A549 (cell line): ENCODE measurements around the gene RAB3GAP2. TPM values are rescaled to one million over a fixed set of nuclear protein-coding genes. Genes with fewer than 3 reads are reported as not detected.

Experiments used
- ATAC-seq, 2 experiments: fragments of 200-7000 bp in 1 of 2; fragments of >200 bp in 1 of 2; cut with Nextera tagmentation in 1 of 2; cut with Tn5 transposase in 1 of 2; 3 replicates each; pipeline versions ENCODE4 v1.8.0 to v1.9.1; 2018 to 2020; ENCODE audit warnings: mild to moderate bottlenecking in 1 of 2, moderate library complexity in 1 of 2
- CTCF ChIA-PET: fragments of 300-600 bp; sonication (Branson Sonifier 250); formaldehyde crosslinking; extraction: SDS; loops from one replicate; lab custom pipeline; 2021; ENCODE audit warnings: antibody characterized with exemption, inconsistent platforms; lab: Yijun Ruan, JAX
- POLR2A ChIA-PET: fragments of 350-600 bp; formaldehyde crosslinking; extraction: SDS; loops from one replicate; lab custom pipeline; 2021; ENCODE audit warnings: antibody characterized with exemption, inconsistent platforms; lab: Yijun Ruan, JAX
- DNase-seq, 2 experiments: peaks; one replicate each; pipeline versions ENCODE4 v3.0.0 to v3.0.0-alpha.2; 2011 to 2016; ENCODE audit warnings: low read depth in 1 of 2, low spot score in 1 of 2
- FAIRE-seq: peaks from 2 replicates; lab custom pipeline; 2011; peaks lifted over from hg19 to GRCh38; lab: Jason Lieb, UNC
- H3K27ac ChIP-seq, 2 experiments: fragments of >200 bp; sonication (Bioruptor Twin); formaldehyde crosslinking; 3 replicates each; pipeline ENCODE4 v1.5.1; 2016 to 2017
- H3K4me1 ChIP-seq: fragments of >200 bp; sonication (Bioruptor Twin); formaldehyde crosslinking; 3 replicates; pipeline ENCODE4 v1.6.1; 2016
- H3K4me2 ChIP-seq: fragments of >200 bp; sonication (Bioruptor Twin); formaldehyde crosslinking; 3 replicates; pipeline ENCODE4 v1.6.1; 2016
- H3K4me3 ChIP-seq: fragments of >200 bp; sonication (Bioruptor Twin); formaldehyde crosslinking; 3 replicates; pipeline ENCODE4 v1.5.1; 2016
- H3K9me3 ChIP-seq: fragments of >200 bp; sonication (Bioruptor Twin); formaldehyde crosslinking; 3 replicates; pipeline ENCODE4 v1.6.1; 2016
- CHD4 ChIP-seq: fragments of 200-600 bp; sonication (generic); IDR thresholded peaks from 2 replicates; pipeline ENCODE4 v1.6.1; 2016; ENCODE audit warnings: antibody characterized with exemption, mild to moderate bottlenecking, borderline replicate concordance
- CTCF ChIP-seq: fragments of >200 bp; sonication (Bioruptor Twin); formaldehyde crosslinking; IDR thresholded peaks from 3 replicates; pipeline ENCODE4 v1.5.1; 2016
- EP300 ChIP-seq, 2 experiments: fragments of >200 bp; sonication (Bioruptor Twin); formaldehyde crosslinking; IDR thresholded peaks; 2 replicates in 1 of 2; 3 replicates in 1 of 2; pipeline ENCODE4 v1.6.1; 2016 to 2017
- FOSB ChIP-seq: fragments of 250-450 bp; sonication (Bioruptor Pico); IDR thresholded peaks from 2 replicates; pipeline ENCODE4 v1.5.0; 2020; ENCODE audit warnings: mild to moderate bottlenecking, moderate library complexity
- FOSL2 ChIP-seq, 2 experiments: fragments of 450-650 bp in 1 of 2; fragments of >200 bp in 1 of 2; sonication (Bioruptor Twin) in 1 of 2; formaldehyde crosslinking; IDR thresholded peaks; 2 replicates each; pipeline versions ENCODE4 v1.5.0 to v1.6.1; 2016 to 2020; ENCODE audit warnings: mild to moderate bottlenecking in 1 of 2, moderate library complexity in 1 of 2
- FOXS1 ChIP-seq: fragments of 250-450 bp; sonication (Bioruptor Pico); IDR thresholded peaks from 2 replicates; pipeline ENCODE4 v1.5.0; 2020; ENCODE audit warnings: mild to moderate bottlenecking, moderate library complexity
- GATA3 ChIP-seq: IDR thresholded peaks from 2 replicates; pipeline ENCODE4 v1.6.1; 2012; ENCODE audit warnings: borderline replicate concordance
- HDAC2 ChIP-seq: fragments of 200-600 bp; sonication (generic); IDR thresholded peaks from 2 replicates; pipeline ENCODE4 v1.6.1; 2016
- HES2 ChIP-seq: fragments of >200 bp; sonication (Bioruptor Twin); formaldehyde crosslinking; IDR thresholded peaks from 2 replicates; pipeline ENCODE4 v1.6.1; 2016
- HOXA7 ChIP-seq: fragments of 250-450 bp; sonication (Bioruptor Pico); IDR thresholded peaks from 2 replicates; pipeline ENCODE4 v1.5.0; 2020; ENCODE audit warnings: mild to moderate bottlenecking, moderate library complexity
- JUN ChIP-seq, 2 experiments: fragments of >200 bp; sonication (Bioruptor Twin); formaldehyde crosslinking; IDR thresholded peaks; 2 replicates in 1 of 2; 3 replicates in 1 of 2; pipeline ENCODE4 v1.6.1; 2016 to 2017
- JUNB ChIP-seq: fragments of >200 bp; sonication (Bioruptor Twin); formaldehyde crosslinking; IDR thresholded peaks from 2 replicates; pipeline ENCODE4 v1.6.1; 2016
- KDM5A ChIP-seq: fragments of 200-600 bp; sonication (generic); IDR thresholded peaks from 2 replicates; pipeline ENCODE4 v1.6.1; 2016; ENCODE audit warnings: antibody characterized with exemption, mild to moderate bottlenecking
- MAZ ChIP-seq: fragments of 150-350 bp; IDR thresholded peaks from 2 replicates; pipeline ENCODE4 v1.6.1; 2014; ENCODE audit warnings: antibody characterized with exemption, low read depth, low read length, borderline replicate concordance
- MYC ChIP-seq: IDR thresholded peaks from 2 replicates; pipeline ENCODE4 v1.6.1; 2012; ENCODE audit warnings: mild to moderate bottlenecking, inconsistent platforms, low read length, improper control_type of control experiment, borderline replicate concordance
- NPAS2 ChIP-seq: fragments of 250-450 bp; sonication (Bioruptor Pico); IDR thresholded peaks from 2 replicates; pipeline ENCODE4 v1.8.0; 2022; ENCODE audit warnings: mild to moderate bottlenecking, moderate library complexity, borderline replicate concordance
- PHF8 ChIP-seq: fragments of 200-600 bp; sonication (generic); IDR thresholded peaks from 2 replicates; pipeline ENCODE4 v1.6.1; 2016; ENCODE audit warnings: low read depth, mild to moderate bottlenecking, antibody characterized with exemption, moderate library complexity, borderline replicate concordance
- POLR2A ChIP-seq: IDR thresholded peaks from 2 replicates; pipeline ENCODE4 v1.6.1; 2012; ENCODE audit warnings: mild to moderate bottlenecking, low read length
- POLR2AphosphoS2 ChIP-seq: conservative IDR thresholded peaks from 2 replicates; pipeline ENCODE4 v1.6.1; 2012; ENCODE audit warnings: low read length, improper control_type of control experiment, inconsistent platforms
- TFCP2L1 ChIP-seq: fragments of 250-450 bp; sonication (Bioruptor Pico); IDR thresholded peaks from 2 replicates; pipeline ENCODE4 v1.5.0; 2021; ENCODE audit warnings: mild to moderate bottlenecking
- USF2 ChIP-seq: fragments of 450-650 bp; IDR thresholded peaks from 2 replicates; pipeline ENCODE4 v1.6.1; 2014; ENCODE audit warnings: antibody characterized with exemption
- WGBS: methylation state at CpG from one replicate; pipeline ENCODE4 v1.1.6; 2017; ENCODE audit errors: missing lambda C conversion rate; 5-methylcytosine and 5-hydroxymethylcytosine counted together
- polyA plus RNA-seq, 4 experiments: library from polyadenylated mRNA; depleted of rRNA in 3 of 4; stranded (reverse); fragments of >200 nt; fragmentation: RNase III in 1 of 4; extraction: RNeasy Plus Mini Kit Qiagen cat#74134 plus additional on column Dnase treatment in 1 of 4; gene quantifications; 2 replicates in 3 of 4; 3 replicates in 1 of 4; pipeline ENCODE4 v1.2.3, GENCODE V29; 2011 to 2017

RAB3GAP2 gene
- polyA plus RNA-seq, 2 of the 4 experiments (the other 2 are of a cell fraction), result 14.1 to 42.8 TPM

GRCh38 chr1:220307607-220308006 is 35.4 kb upstream of the RAB3GAP2 start:
- no peak overlapping the region for H3K4me3 ChIP-seq
- TF ChIP-seq MYC (no peak), CTCF (no peak), POLR2A (no peak), FOXS1 (CRISPR knock-in tag) (no peak), JUNB (no peak), NPAS2 (CRISPR knock-in tag) (no peak)
- TF ChIP-seq, all 56 proteins: peak for 0
- Histone ChIP-seq H3K4me1 (no peaks in the 10 kb centered on the region), H3K27ac (no peak overlapping the region), H3K9me3 (no peaks in the 10 kb centered on the region), H3K4me2 (no peak overlapping the region)
- CTCF ChIA-PET, result interaction anchor here (0.8 to 1.9 kb wide), 2 partner anchors 11 to 31 kb away, joined by 4 to 7 read pairs; no protein-coding TSS in a partner anchor
- POLR2A ChIA-PET, result no interaction called here
- ATAC-seq, result no peak
- 37% methylated on average over 3 of the region's 3 CpGs for WGBS
- no peak for FAIRE-seq
- DNase-seq, result no peak

GRCh38 chr1:220306339-220306738 is 34.1 kb upstream of the RAB3GAP2 start:
- H3K4me1 ChIP-seq, result no peaks in the 10 kb centered on the region
- ATAC-seq (no peak), FAIRE-seq (no peak), DNase-seq (no peak)
- 66% methylated on average over 1 of the region's 1 CpG for WGBS
- no peak overlapping the region for H3K4me3 ChIP-seq
- CTCF ChIA-PET, result no interaction called here
- TF ChIP-seq FOSB, result no peak
- no peak for TF ChIP-seq POLR2A
- TF ChIP-seq GATA3, result no peak
- TF ChIP-seq POLR2AphosphoS2, result no peak
- no peaks in the 10 kb centered on the region for H3K9me3 ChIP-seq
- no peak overlapping the region for H3K4me2 ChIP-seq
- POLR2A ChIA-PET, result no interaction called here
- H3K27ac ChIP-seq, result no peak overlapping the region

- POLR2A ChIA-PET, result no interaction called here
- FAIRE-seq (no peak), DNase-seq (no peak), ATAC-seq (no peak)
- no peak overlapping the region for H3K27ac ChIP-seq
- no peaks in the 10 kb centered on the region for H3K9me3 ChIP-seq
- peaks cover 10% of the 10 kb centered on the region; the same call in 2 of the 3 replicates for H3K4me1 ChIP-seq
- 13% methylated on average over 4 of the region's 4 CpGs for WGBS
- TF ChIP-seq MAZ (no peak), FOSL2 (IDR thresholded peaks at IDR 0.05) (no peak), FOSL2 (CRISPR knock-in tag; IDR thresholded peaks at IDR 0.05) (no peak)
- TF ChIP-seq, all 56 proteins: peak for 0
- H3K4me2 ChIP-seq, result no peak overlapping the region
- CTCF ChIA-PET, result interaction anchor here (1.0 to 2.2 kb wide), 2 partner anchors 23 to 473 kb away, joined by 3 to 6 read pairs; no protein-coding TSS in a partner anchor
- no peak overlapping the region for H3K4me3 ChIP-seq
Observed at GRCh38 chr1:220303871-220304270, 31.6 kb upstream of the RAB3GAP2 start.

- Histone ChIP-seq H3K9me3 (no peaks in the 10 kb centered on the region), H3K4me3 (no peak overlapping the region), H3K4me1 (peaks cover 10% of the 10 kb centered on the region; the same call in 2 of the 3 replicates), H3K4me2 (no peak overlapping the region), H3K27ac (no peak overlapping the region)
- ATAC-seq (no peak), FAIRE-seq (no peak), DNase-seq (no peak)
- no peak for TF ChIP-seq PHF8
- TF ChIP-seq FOSB, result no peak
- no peak for TF ChIP-seq POLR2A
- TF ChIP-seq HOXA7 (CRISPR knock-in tag), result no peak
- no peak for TF ChIP-seq USF2
- no peak for TF ChIP-seq EP300 (IDR thresholded peaks at IDR 0.05)
- no peak for TF ChIP-seq NPAS2 (CRISPR knock-in tag)
- no peak for TF ChIP-seq TFCP2L1 (CRISPR knock-in tag)
- no peak for TF ChIP-seq HES2
- TF ChIP-seq JUN (IDR thresholded peaks at IDR 0.05), result no peak
- TF ChIP-seq HDAC2, result no peak
- TF ChIP-seq CHD4, result no peak
- TF ChIP-seq KDM5A, result no peak
- ChIA-PET CTCF (interaction anchor here (1.2 kb wide), 2 partner anchors 474 to 475 kb away, joined by 3 to 4 read pairs; no protein-coding TSS in a partner anchor), POLR2A (no interaction called here)
- 4% methylated on average over 2 of the region's 2 CpGs for WGBS
Observed at GRCh38 chr1:220301630-220302029, 29.4 kb upstream of the RAB3GAP2 start.
